Astrocyte of the hippocampus (primary cell): Measurements from ENCODE around the gene RERE.

Experiments
- DNase-seq: peaks from one replicate; pipeline ENCODE4 v3.0.0; 2011; ENCODE audit warnings: low read depth, low spot score

The RERE gene

DNA sequence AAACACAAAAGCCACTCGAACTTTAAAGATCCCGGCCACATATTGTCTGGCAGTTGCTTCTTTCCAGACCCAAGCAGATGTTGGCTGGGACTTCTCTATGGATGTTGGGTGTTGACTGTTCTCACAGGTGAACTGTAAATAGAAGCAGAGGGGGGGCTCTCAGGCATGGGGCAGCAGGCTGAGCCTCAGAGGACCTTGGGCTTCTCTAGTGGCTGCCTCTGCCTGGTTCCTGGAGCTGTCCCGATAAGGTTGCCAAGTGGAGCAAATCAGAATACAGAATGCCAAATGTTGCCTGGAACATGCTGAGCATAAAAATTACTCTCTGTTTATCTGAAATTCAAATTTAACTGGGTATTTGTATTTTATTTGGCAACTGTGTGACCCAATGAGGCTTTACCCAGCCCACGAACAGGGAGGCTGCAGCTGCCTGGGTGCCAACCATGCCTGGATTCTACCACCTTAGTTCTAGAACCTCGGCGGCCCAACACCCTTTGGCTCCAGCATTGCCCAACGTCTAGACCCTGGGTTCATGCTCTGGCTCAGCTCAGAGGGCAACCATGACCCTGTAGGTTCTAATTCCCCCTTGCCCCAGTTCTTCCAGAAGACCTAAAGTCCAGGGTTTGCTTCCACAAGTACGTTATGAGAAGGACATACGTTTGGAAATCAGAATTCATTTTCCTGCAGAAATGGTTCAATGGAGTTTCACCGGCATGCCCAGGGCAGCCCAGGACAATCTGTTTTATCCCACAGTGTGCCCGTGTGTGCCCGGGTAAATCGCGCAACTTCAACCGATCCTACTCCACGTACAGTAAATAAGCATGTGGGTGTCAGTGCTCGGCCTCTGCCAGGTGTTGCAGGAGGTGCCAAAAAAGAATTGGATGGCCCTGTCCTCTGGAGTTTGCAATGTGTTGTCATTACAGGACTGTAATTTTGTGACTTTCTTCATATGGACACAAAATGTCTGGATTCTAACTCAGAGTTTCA, 504.9 kb downstream of the RERE start:
- no peak for DNase-seq

DNA sequence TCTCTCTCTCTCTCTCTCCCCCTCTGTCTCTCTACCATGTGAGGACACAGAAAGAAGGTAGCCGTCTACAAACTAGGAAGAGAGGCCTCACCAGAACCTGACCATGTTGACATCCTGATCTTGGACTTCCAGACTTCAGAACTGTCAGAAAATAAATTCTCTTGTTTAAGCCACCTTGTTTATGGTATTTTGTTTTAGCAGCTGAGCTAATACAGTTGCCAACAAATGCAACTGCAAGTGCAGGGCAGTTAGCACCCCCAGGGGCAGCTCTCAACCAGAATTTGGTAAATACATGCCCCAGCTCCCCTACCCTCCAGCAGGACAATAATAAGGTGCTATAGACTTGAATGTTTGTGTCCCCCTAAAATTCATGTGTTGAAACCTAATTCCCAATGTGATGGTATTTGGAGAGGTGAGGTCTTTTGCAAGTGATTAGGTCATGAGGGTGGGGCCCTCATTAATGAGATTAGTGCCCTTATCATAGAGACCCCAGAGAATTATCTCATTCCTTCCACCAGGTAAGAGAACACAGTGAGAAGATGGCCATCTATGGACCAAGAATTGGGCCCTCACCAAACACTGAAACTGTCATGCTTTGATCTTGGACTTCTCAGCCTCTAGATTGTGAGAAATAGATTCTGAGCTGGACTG, 506.2 kb downstream of the RERE start:
- DNase-seq, result no peak

GRCh38 chr1:8307628-8308027, 509.8 kb downstream of the RERE start:
- DNase-seq, result no peak

DNA sequence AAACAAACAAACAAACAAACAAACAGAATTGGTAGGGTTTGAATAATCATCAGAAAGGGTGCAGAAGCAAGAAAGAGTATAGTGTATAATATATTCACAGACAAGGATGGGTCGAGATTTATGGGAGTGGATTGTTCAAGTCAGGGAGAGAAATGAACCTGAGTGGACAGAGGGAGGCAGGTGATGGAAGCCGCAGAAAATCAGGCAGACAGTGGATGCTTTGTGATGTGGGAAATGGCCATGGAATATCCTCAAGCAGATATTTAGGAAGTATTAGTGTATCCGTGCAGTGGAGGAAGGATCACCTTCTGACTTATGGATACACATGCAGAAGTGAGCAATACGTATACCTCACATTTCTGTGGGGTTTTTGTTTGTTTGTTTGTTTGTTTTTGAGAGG, 513.6 kb downstream of the RERE start:
- no peak for DNase-seq

DNA sequence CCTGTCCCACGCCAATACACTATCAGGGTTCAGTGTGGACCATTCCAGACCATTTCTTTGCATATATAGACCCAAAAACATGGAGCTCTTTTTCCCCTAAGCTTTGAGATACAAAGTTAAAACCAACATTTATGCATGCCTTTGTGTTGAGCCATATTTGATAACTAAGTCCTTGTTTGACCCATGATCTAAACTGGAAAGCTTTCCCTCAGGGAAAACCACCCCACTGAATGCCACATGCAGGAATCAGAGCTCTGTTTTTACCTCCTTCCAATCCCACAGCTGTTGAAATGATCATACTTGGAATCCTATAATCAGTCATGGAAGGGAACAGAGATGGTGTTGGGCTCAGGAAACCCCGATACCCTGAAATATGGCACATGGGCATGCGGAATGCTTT, 514.3 kb downstream of the RERE start:
- peak; percentile 58 for DNase-seq
